Gastroesophageal sphincter (tissue), 3 donors: ENCODE measurements around the gene SIRT2.

Experiments used
- CTCF ChIP-seq, 4 experiments: fragments of 200-600 bp in 2 of 4; fragments of 450-650 bp in 2 of 4; sonication (generic) in 1 of 4; IDR thresholded peaks; one replicate each; pipeline ENCODE4 v1.5.1; 2017 to 2019; ENCODE audit warnings: antibody characterized with exemption in 4 of 4, mild to moderate bottlenecking in 2 of 4, moderate library complexity in 2 of 4
- POLR2A ChIP-seq, 2 donors: fragments of 450-650 bp; IDR thresholded peaks; one replicate each; pipeline ENCODE4 v1.6.1; 2017; ENCODE audit warnings: antibody characterized with exemption in 2 of 2, mild to moderate bottlenecking in 2 of 2, moderate library complexity in 1 of 2
- POLR2AphosphoS5 ChIP-seq: sonication (generic); formaldehyde crosslinking; IDR thresholded peaks from one replicate; pipeline ENCODE4 v1.6.1; 2017; ENCODE audit warnings: antibody characterized with exemption

DNA sequence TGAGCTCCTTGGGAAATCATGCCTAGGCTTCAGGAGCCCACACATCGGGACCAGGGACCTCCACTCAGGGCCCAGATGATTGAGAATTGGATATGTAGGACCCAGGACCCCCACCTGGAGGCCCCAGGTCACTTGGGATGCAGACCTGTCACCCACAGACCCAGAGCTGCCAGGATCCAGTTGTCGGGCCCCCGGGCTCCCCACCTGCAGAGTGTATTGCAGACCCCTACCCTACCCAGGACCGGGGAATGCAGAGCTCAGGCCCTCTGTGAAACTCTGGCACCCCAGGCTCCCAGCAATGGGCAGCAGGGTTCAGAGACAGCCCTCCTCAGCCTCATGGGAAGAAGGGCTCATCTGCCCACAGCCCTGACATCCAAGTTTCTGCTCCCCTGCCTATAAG, 6.2 kb upstream of the SIRT2 start:
- no peak for TF ChIP-seq POLR2AphosphoS5
- no peak for TF ChIP-seq CTCF (IDR thresholded peaks at IDR 0.05)
- TF ChIP-seq POLR2A (IDR thresholded peaks at IDR 0.05) = no peak
